ENCODE results near the gene GSN. TPM values are rescaled to one million over a fixed set of nuclear protein-coding genes. Genes with fewer than 3 reads are reported as not detected.

GSN gene
- polyA plus RNA-seq, 1 of the 3 experiments (the other 2 are of a cell fraction) = 168 TPM

DNA sequence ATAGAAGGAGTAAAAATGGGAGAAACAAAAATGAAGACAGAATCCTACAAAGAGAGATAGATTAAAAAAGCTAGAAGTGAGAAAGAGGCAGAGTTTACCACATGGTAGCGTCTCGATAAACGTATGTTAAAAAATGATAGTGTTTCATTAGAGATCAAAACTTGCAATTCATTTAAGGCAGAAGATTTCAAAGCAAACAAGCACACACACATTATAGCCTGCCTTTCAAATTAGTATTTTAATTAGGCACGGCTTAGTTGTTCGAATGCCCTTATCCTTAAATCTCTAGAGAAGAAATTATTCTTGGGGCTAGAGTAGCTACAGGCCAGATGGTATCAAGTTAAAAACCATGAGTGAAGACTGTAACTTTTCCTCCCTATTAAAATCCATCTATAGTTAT lies 96.1 kb downstream of the GSN start:
- Histone ChIP-seq H3K9me2 (no peaks in the 10 kb centered on the region), H3K9me3 (no peaks in the 10 kb centered on the region), H3F3A (replicated peaks; ENCODE audit: insufficient read depth) (peaks cover 49% of the 10 kb centered on the region), H3K36me3 (replicated peaks in 1 of 2; ENCODE audit: control insufficient read depth in 1 of 2, insufficient read depth in 2 of 2, low read length in 1 of 2) (no peaks in the 10 kb centered on the region), H2AFZ (ENCODE audit: low read depth) (no peak overlapping the region), H4K20me1 (ENCODE audit: insufficient read depth) (no peaks in the 10 kb centered on the region), H3K4me1 (ENCODE audit: control insufficient read depth in 1 of 2, insufficient read depth in 2 of 2, low read depth in 1 of 2, low read length in 1 of 2) (peaks cover 21 to 78% of the 10 kb centered on the region in 2 experiments), H3K79me2 (ENCODE audit: insufficient read depth) (peaks cover 72% of the 10 kb centered on the region), H3K4me2 (peak overlapping the region; percentile 77; the same call in 1 of the 2 replicates), H3K27ac (ENCODE audit: low read depth in 2 of 2, low read length in 1 of 2) (peak overlapping the region; percentile 82 to 92), H3K27me3 (ENCODE audit: insufficient read depth) (no peaks in the 10 kb centered on the region), H3K4me3 (ENCODE audit: low read depth in 2 of 2, low read length in 1 of 2) (no peak overlapping the region), H3K9ac (peak overlapping the region; percentile 63; the same call in 1 of the 2 replicates)
- WGBS (ENCODE audit: low lambda C conversion rate) = 49% methylated on average over 5 of the region's 5 CpGs
- no peak for DNase-seq
- CTCF ChIA-PET = interaction anchor here (1.2 to 6.0 kb wide), 5 partner anchors 8 to 85 kb away, joined by 3 to 29 read pairs (median 6); no protein-coding TSS in a partner anchor
- TF ChIP-seq, protein P1, sequence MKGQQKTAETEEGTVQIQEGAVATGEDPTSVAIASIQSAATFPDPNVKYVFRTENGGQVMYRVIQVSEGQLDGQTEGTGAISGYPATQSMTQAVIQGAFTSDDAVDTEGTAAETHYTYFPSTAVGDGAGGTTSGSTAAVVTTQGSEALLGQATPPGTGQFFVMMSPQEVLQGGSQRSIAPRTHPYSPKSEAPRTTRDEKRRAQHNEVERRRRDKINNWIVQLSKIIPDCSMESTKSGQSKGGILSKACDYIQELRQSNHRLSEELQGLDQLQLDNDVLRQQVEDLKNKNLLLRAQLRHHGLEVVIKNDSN (IDR thresholded peaks at IDR 0.05; ENCODE audit: borderline replicate concordance, low read depth) = no peak
- 0 out of 4 replicates have a peak, but pooled peaks of 1 of the 2 experiments have one; percentile 5 for TF ChIP-seq EP300 (IDR thresholded peaks at IDR 0.05; ENCODE audit: borderline replicate concordance in 1 of 2, low read depth in 1 of 2, low read length in 1 of 2)
- POLR2A ChIA-PET = no interaction called here

GRCh38 chr9:121364886-121365285 lies 96.9 kb downstream of the GSN start:
- Histone ChIP-seq H4K20me1 (ENCODE audit: insufficient read depth) (no peaks in the 10 kb centered on the region), H3K9me3 (no peaks in the 10 kb centered on the region), H3F3A (replicated peaks; ENCODE audit: insufficient read depth) (peaks cover 49% of the 10 kb centered on the region), H3K9me2 (no peaks in the 10 kb centered on the region), H3K4me1 (ENCODE audit: control insufficient read depth in 1 of 2, insufficient read depth in 2 of 2, low read depth in 1 of 2, low read length in 1 of 2) (peaks cover 29 to 76% of the 10 kb centered on the region in 2 experiments), H2AFZ (ENCODE audit: low read depth) (no peak overlapping the region; the same call in 1 of the 2 replicates), H3K36me3 (replicated peaks in 1 of 2; ENCODE audit: control insufficient read depth in 1 of 2, insufficient read depth in 2 of 2, low read length in 1 of 2) (no peaks in the 10 kb centered on the region), H3K27me3 (ENCODE audit: insufficient read depth) (no peaks in the 10 kb centered on the region), H3K9ac (peak overlapping the region; percentile 63), H3K79me2 (ENCODE audit: insufficient read depth) (peaks cover 74% of the 10 kb centered on the region), H3K27ac (ENCODE audit: low read depth in 2 of 2, low read length in 1 of 2) (peak overlapping the region; percentile 82 to 92), H3K4me3 (ENCODE audit: low read depth in 2 of 2, low read length in 1 of 2) (no peak overlapping the region), H3K4me2 (peak overlapping the region; percentile 77)
- POLR2A ChIA-PET = no interaction called here
- CTCF ChIA-PET = interaction anchor here (0.9 to 6.0 kb wide), 6 partner anchors 9 to 86 kb away, joined by 3 to 29 read pairs (median 5); no protein-coding TSS in a partner anchor
- no peak for DNase-seq
- TF ChIP-seq TCF12 (IDR thresholded peaks at IDR 0.05) (no peak), ELF1 (IDR thresholded peaks at IDR 0.05) (no peak), MXI1 (IDR thresholded peaks at IDR 0.05; ENCODE audit: low read depth, low read length) (no peak), TEAD4 (IDR thresholded peaks at IDR 0.05; ENCODE audit: borderline replicate concordance, insufficient read depth) (no peak), EZH2phosphoT487 (IDR thresholded peaks at IDR 0.05; ENCODE audit: borderline replicate concordance, low read depth) (no peak)

DNA sequence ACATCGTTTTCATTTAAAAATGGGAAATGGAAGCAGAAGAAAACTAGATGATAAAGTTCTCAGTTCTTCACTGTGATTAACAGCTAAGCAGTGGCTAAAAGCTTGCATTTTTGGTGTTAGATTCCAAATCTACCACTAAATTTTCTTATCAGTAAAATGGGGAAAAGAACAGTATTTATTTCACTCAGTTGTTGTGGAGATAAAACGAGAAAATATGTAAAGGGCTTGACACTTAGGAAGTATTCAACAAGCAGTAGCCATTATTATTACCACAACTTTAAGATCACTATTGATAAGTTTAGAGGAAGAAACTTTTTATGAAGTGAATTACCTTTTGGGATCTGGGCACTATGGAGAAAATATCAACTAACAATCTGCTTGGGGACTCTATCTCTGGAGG lies 97.6 kb downstream of the GSN start:
- 0 out of 2 replicates have a peak overlapping the region, but pooled peaks have one; percentile 63 for H3K9ac ChIP-seq
- no peak overlapping the region for H3K4me3 ChIP-seq (ENCODE audit: low read depth in 2 of 2, low read length in 1 of 2)
- no peaks in the 10 kb centered on the region for H3K27me3 ChIP-seq (ENCODE audit: insufficient read depth)
- ChIA-PET POLR2A (no interaction called here), CTCF (interaction anchor here (6.0 kb wide), 1 partner anchor 45 kb away, joined by 29 read pairs; no protein-coding TSS in a partner anchor)
- no peaks in the 10 kb centered on the region for H3K9me3 ChIP-seq
- no peaks in the 10 kb centered on the region for H4K20me1 ChIP-seq (ENCODE audit: insufficient read depth)
- H3K79me2 ChIP-seq (ENCODE audit: insufficient read depth) = peaks cover 71% of the 10 kb centered on the region
- no peak for DNase-seq
- no peaks in the 10 kb centered on the region for H3K36me3 ChIP-seq (replicated peaks in 1 of 2; ENCODE audit: control insufficient read depth in 1 of 2, insufficient read depth in 2 of 2, low read length in 1 of 2)
- H3K27ac ChIP-seq (ENCODE audit: low read depth in 2 of 2, low read length in 1 of 2) = peak overlapping the region; percentile 28 to 92; a peak in 3 of 4 replicates
- peak overlapping the region; percentile 77; the same call in 1 of the 2 replicates for H3K4me2 ChIP-seq
- H3K4me1 ChIP-seq (ENCODE audit: control insufficient read depth in 1 of 2, insufficient read depth in 2 of 2, low read depth in 1 of 2, low read length in 1 of 2) = peaks cover 33 to 71% of the 10 kb centered on the region in 2 experiments
- no peak for TF ChIP-seq MXI1 (IDR thresholded peaks at IDR 0.05; ENCODE audit: low read depth, low read length)
- TF ChIP-seq MEF2A (IDR thresholded peaks at IDR 0.05; ENCODE audit: borderline replicate concordance, low read depth) = no peak
- TF ChIP-seq TCF12 (IDR thresholded peaks at IDR 0.05) = no peak
- no peak for TF ChIP-seq NRF1 (IDR thresholded peaks at IDR 0.05; ENCODE audit: low read depth, low read length)
- TF ChIP-seq ELF1 (IDR thresholded peaks at IDR 0.05) = no peak
- no peak for TF ChIP-seq GATA2 (CRISPR knock-in tag; IDR thresholded peaks at IDR 0.05)
- no peak for TF ChIP-seq CHD2 (IDR thresholded peaks at IDR 0.05; ENCODE audit: low read length, partially characterized antibody)
- no peak for TF ChIP-seq FOXJ3 (CRISPR knock-in tag; IDR thresholded peaks at IDR 0.05)
- no peak for TF ChIP-seq USF2 (IDR thresholded peaks at IDR 0.05; ENCODE audit: borderline replicate concordance, low read depth, low read length)
- TF ChIP-seq FOXM1 (IDR thresholded peaks at IDR 0.05; ENCODE audit: low read depth) = no peak
- no peak for TF ChIP-seq EZH2phosphoT487 (IDR thresholded peaks at IDR 0.05; ENCODE audit: borderline replicate concordance, low read depth)
- no peak for TF ChIP-seq POLR2AphosphoS5 (IDR thresholded peaks at IDR 0.05; ENCODE audit: low read depth, low read length)
- TF ChIP-seq, protein P2, sequence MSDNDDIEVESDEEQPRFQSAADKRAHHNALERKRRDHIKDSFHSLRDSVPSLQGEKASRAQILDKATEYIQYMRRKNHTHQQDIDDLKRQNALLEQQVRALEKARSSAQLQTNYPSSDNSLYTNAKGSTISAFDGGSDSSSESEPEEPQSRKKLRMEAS (IDR thresholded peaks at IDR 0.05; ENCODE audit: low read depth) = no peak
- TF ChIP-seq PBX3 (IDR thresholded peaks at IDR 0.05) = no peak
- H3F3A ChIP-seq (replicated peaks; ENCODE audit: insufficient read depth) = peaks cover 45% of the 10 kb centered on the region
- WGBS (ENCODE audit: low lambda C conversion rate) = 90% methylated on average over 2 of the region's 2 CpGs
- H3K9me2 ChIP-seq = no peaks in the 10 kb centered on the region
- H2AFZ ChIP-seq (ENCODE audit: low read depth) = no peak overlapping the region
